ENCODE measurements around the gene TK1.

TK1 gene

DNA sequence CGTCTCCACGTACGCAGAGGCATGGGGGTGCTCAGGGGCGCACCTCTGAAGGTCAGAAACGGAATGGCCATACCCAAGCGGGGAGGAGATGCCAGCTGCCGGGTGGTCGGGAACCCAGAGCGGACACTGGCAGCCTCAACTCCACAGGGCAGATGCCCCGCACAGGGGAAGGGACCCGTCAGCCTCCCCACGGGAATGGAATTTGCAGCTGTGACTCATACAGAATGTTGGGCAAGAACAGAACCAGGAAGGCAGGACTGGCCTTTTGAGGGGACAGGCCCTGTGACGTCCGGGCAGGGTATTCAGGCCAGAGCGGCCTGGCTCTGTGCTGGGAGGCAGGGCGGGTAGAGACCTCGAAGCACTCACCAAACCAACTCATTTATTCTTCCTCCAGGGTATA lies 7.5 kb downstream of the TK1 start:
- no peak overlapping the region for H3K27ac ChIP-seq (replicated peaks; ENCODE audit: low read length)
- no peak overlapping the region for H3K23ac ChIP-seq (ENCODE audit: low read depth, low read length, poor library complexity)
- H3K36me3 ChIP-seq (replicated peaks in 1 of 2; ENCODE audit: control insufficient read depth in 2 of 2, insufficient read depth in 2 of 2, low read length in 2 of 2) = peaks cover 55 to 95% of the 10 kb centered on the region in 2 donors
- H2AK5ac ChIP-seq (ENCODE audit: low read depth, low read length) = no peak overlapping the region
- no peak overlapping the region for H4K91ac ChIP-seq (ENCODE audit: low read depth, low read length, poor library complexity)
- no peak for DNase-seq (ENCODE audit: low spot score)
- no peak overlapping the region for H3K4me2 ChIP-seq (ENCODE audit: insufficient read depth, low read length, poor library complexity, severe bottlenecking)
- H2AFZ ChIP-seq (ENCODE audit: low read length) = no peak overlapping the region
- no peak overlapping the region for H2BK12ac ChIP-seq (ENCODE audit: low read length)
- no peak overlapping the region for H3K14ac ChIP-seq (ENCODE audit: low read length)
- H2BK5ac ChIP-seq (ENCODE audit: low read length) = no peak overlapping the region
- H3K4me1 ChIP-seq (ENCODE audit: control insufficient read depth in 2 of 2, insufficient read depth in 1 of 2, low read depth in 1 of 2, low read length in 2 of 2) = peaks cover 0 to 5% of the 10 kb centered on the region in 2 donors
- no peak overlapping the region for H4K8ac ChIP-seq (ENCODE audit: low read depth, low read length)
- no peak overlapping the region for H3K4ac ChIP-seq (ENCODE audit: low read length)
- no peak overlapping the region for H3K18ac ChIP-seq (ENCODE audit: low read length)
- peaks cover 5% of the 10 kb centered on the region for H3K79me1 ChIP-seq (ENCODE audit: low read depth, low read length)
- no peak overlapping the region for H3K4me3 ChIP-seq (ENCODE audit: low read length in 2 of 2)
- H3K27me3 ChIP-seq (ENCODE audit: control insufficient read depth in 3 of 3, insufficient read depth in 3 of 3, low read depth in 1 of 3, low read length in 3 of 3) = no peaks in the 10 kb centered on the region
- no CpG with 5 or more reads among the region's 17 CpGs for WGBS, 2 donors (ENCODE audit: extremely low coverage in 2 of 2, insufficient read length in 2 of 2, insufficient replicate concordance in 1 of 2)
- H3K9me3 ChIP-seq (replicated peaks in 1 of 2; ENCODE audit: control insufficient read depth in 2 of 2, insufficient read depth in 1 of 2, low read depth in 1 of 2, low read length in 2 of 2) = peaks cover 0 to 2% of the 10 kb centered on the region in 2 donors
- no peak overlapping the region for H3K9ac ChIP-seq (ENCODE audit: low read depth, low read length, poor library complexity)
- H2BK120ac ChIP-seq (ENCODE audit: low read depth, low read length) = no peak overlapping the region
- H2BK15ac ChIP-seq (ENCODE audit: low read length) = no peak overlapping the region

DNA sequence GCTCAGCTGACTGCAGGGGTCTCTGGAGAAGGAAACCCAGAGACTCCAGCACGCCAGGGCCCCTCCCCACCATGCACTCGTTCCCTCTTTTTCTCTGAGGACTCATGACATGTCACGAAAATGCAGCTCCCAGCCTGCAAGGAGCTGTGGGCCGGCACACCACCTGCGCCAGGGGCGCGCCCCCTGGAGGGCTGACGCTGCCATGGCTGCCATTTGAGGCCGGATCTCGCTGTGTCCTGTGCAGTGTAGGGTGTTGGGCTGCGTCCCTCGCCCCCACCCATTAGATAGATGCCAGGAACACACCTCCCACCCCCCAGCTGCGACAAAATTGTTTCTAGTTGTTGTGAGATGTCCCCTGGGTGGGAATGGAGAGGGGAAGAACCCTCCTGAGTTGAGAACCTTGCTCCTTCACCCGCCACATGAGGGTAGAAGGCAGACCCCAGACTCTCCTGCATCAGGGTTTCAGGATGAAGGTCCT lies 10.3 kb downstream of the TK1 start:
- Histone ChIP-seq H3K18ac (ENCODE audit: low read length) (no peak overlapping the region), H2BK5ac (ENCODE audit: low read length) (no peak overlapping the region), H2AFZ (ENCODE audit: low read length) (no peak overlapping the region), H4K8ac (ENCODE audit: low read depth, low read length) (no peak overlapping the region), H3K4me2 (ENCODE audit: insufficient read depth, low read length, poor library complexity, severe bottlenecking) (no peak overlapping the region), H3K4me1 (ENCODE audit: control insufficient read depth in 2 of 2, insufficient read depth in 1 of 2, low read depth in 1 of 2, low read length in 2 of 2) (peaks cover 0 to 3% of the 10 kb centered on the region in 2 donors), H3K9ac (ENCODE audit: low read depth, low read length, poor library complexity) (no peak overlapping the region), H3K23ac (ENCODE audit: low read depth, low read length, poor library complexity) (peak overlapping the region; percentile 51), H3K4ac (ENCODE audit: low read length) (no peak overlapping the region), H2BK120ac (ENCODE audit: low read depth, low read length) (no peak overlapping the region), H2BK15ac (ENCODE audit: low read length) (no peak overlapping the region), H4K91ac (ENCODE audit: low read depth, low read length, poor library complexity) (no peak overlapping the region), H3K4me3 (ENCODE audit: low read length in 2 of 2) (no peak overlapping the region), H3K36me3 (replicated peaks in 1 of 2; ENCODE audit: control insufficient read depth in 2 of 2, insufficient read depth in 2 of 2, low read length in 2 of 2) (peaks cover 46 to 84% of the 10 kb centered on the region in 2 donors), H2AK5ac (ENCODE audit: low read depth, low read length) (no peak overlapping the region), H3K27ac (replicated peaks; ENCODE audit: low read length) (no peak overlapping the region), H3K79me1 (ENCODE audit: low read depth, low read length) (no peaks in the 10 kb centered on the region), H3K9me3 (replicated peaks in 1 of 2; ENCODE audit: control insufficient read depth in 2 of 2, insufficient read depth in 1 of 2, low read depth in 1 of 2, low read length in 2 of 2) (peaks cover 0 to 2% of the 10 kb centered on the region in 2 donors), H3K27me3 (ENCODE audit: control insufficient read depth in 3 of 3, insufficient read depth in 3 of 3, low read depth in 1 of 3, low read length in 3 of 3) (no peaks in the 10 kb centered on the region), H3K14ac (ENCODE audit: low read length) (no peak overlapping the region), H2BK12ac (ENCODE audit: low read length) (no peak overlapping the region)
- no peak for DNase-seq (ENCODE audit: low spot score)
- WGBS, 2 donors (ENCODE audit: extremely low coverage in 2 of 2, insufficient read length in 2 of 2, insufficient replicate concordance in 1 of 2) = no CpG with 5 or more reads among the region's 14 CpGs

DNA sequence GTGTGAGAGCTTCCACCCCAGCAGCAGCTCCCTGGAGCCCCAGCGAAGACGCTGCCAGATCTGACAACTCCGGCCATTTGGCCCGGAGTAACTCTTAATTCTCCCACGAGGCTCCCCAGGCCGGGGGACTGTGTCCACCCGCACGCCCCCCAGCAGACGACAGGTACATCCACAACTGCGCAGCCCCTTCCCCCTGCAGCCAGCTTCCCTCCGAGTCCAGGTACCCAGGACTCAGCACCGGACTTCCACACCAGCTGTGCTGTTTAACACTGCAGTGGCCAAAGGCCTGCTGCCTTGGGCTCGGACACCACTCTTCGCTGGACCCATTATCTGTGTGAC lies 11.2 kb downstream of the TK1 start:
- H4K8ac ChIP-seq (ENCODE audit: low read depth, low read length) = no peak overlapping the region
- no peak for DNase-seq (ENCODE audit: low spot score)
- H3K9me3 ChIP-seq (replicated peaks in 1 of 2; ENCODE audit: control insufficient read depth in 2 of 2, insufficient read depth in 1 of 2, low read depth in 1 of 2, low read length in 2 of 2) = peaks cover 0 to 2% of the 10 kb centered on the region in 2 donors
- H3K9ac ChIP-seq (ENCODE audit: low read depth, low read length, poor library complexity) = no peak overlapping the region
- no peak overlapping the region for H2AK5ac ChIP-seq (ENCODE audit: low read depth, low read length)
- no peak overlapping the region for H2BK5ac ChIP-seq (ENCODE audit: low read length)
- H2BK15ac ChIP-seq (ENCODE audit: low read length) = no peak overlapping the region
- no peak overlapping the region for H2AFZ ChIP-seq (ENCODE audit: low read length)
- H3K4me1 ChIP-seq (ENCODE audit: control insufficient read depth in 2 of 2, insufficient read depth in 1 of 2, low read depth in 1 of 2, low read length in 2 of 2) = peaks cover 0 to 3% of the 10 kb centered on the region in 2 donors
- no peak overlapping the region for H3K4ac ChIP-seq (ENCODE audit: low read length)
- no peak overlapping the region for H3K23ac ChIP-seq (ENCODE audit: low read depth, low read length, poor library complexity)
- H3K18ac ChIP-seq (ENCODE audit: low read length) = no peak overlapping the region
- H3K4me2 ChIP-seq (ENCODE audit: insufficient read depth, low read length, poor library complexity, severe bottlenecking) = no peak overlapping the region
- H3K27me3 ChIP-seq (ENCODE audit: control insufficient read depth in 3 of 3, insufficient read depth in 3 of 3, low read depth in 1 of 3, low read length in 3 of 3) = no peaks in the 10 kb centered on the region
- no peak overlapping the region for H3K27ac ChIP-seq (replicated peaks; ENCODE audit: low read length)
- no peak overlapping the region for H4K91ac ChIP-seq (ENCODE audit: low read depth, low read length, poor library complexity)
- no peak overlapping the region for H3K14ac ChIP-seq (ENCODE audit: low read length)
- H2BK120ac ChIP-seq (ENCODE audit: low read depth, low read length) = no peak overlapping the region
- H3K36me3 ChIP-seq (replicated peaks in 1 of 2; ENCODE audit: control insufficient read depth in 2 of 2, insufficient read depth in 2 of 2, low read length in 2 of 2) = peaks cover 42 to 77% of the 10 kb centered on the region in 2 donors
- H3K79me1 ChIP-seq (ENCODE audit: low read depth, low read length) = no peaks in the 10 kb centered on the region
- H3K4me3 ChIP-seq (ENCODE audit: low read length in 2 of 2) = no peak overlapping the region
- no CpG with 5 or more reads among the region's 14 CpGs for WGBS, 2 donors (ENCODE audit: extremely low coverage in 2 of 2, insufficient read length in 2 of 2, insufficient replicate concordance in 1 of 2)
- no peak overlapping the region for H2BK12ac ChIP-seq (ENCODE audit: low read length)

DNA sequence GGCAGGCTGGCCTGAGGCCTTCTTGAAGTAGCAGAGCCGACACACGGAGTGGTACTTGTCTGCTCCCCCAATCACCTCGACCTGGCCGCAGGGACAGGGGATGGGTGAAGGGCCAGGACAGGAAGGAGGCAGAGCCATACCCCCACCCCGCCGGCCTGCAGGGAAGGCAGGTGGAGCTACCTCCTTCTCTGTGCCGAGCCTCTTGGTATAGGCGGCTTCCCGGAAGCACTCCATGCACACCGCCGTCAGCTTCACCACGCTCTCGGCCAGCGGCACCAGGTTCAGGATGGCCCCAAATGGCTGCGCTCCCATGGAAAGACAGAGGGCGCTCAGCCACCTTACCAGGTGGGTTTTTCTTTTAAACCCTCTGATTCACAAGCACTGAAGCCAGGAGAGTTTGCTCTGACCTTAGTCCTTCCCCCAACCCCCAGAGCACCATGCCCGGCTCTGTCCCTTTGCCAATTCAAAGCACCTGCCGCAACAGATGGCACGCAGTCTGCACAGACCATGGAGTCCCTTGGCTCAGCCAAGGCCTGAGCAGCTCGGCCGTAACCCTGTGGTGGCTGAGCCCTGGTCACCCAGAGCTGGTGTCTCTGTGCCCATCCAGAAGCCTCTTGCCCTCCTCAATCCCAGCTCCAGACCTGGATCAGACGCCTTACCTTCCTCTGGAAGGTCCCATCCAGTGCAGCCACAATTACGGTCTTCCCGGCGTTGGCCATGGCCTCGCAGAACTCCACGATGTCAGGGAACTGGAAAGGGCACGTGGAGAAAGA lies 11.8 kb downstream of the TK1 start:
- Histone ChIP-seq H3K18ac (ENCODE audit: low read length) (peak overlapping the region; percentile 30), H3K79me1 (ENCODE audit: low read depth, low read length) (no peaks in the 10 kb centered on the region), H2BK120ac (ENCODE audit: low read depth, low read length) (no peak overlapping the region), H2BK15ac (ENCODE audit: low read length) (no peak overlapping the region), H3K27me3 (ENCODE audit: control insufficient read depth in 3 of 3, insufficient read depth in 3 of 3, low read depth in 1 of 3, low read length in 3 of 3) (no peaks in the 10 kb centered on the region), H3K27ac (replicated peaks; ENCODE audit: low read length) (no peak overlapping the region), H3K9me3 (replicated peaks in 1 of 2; ENCODE audit: control insufficient read depth in 2 of 2, insufficient read depth in 1 of 2, low read depth in 1 of 2, low read length in 2 of 2) (peaks cover 0 to 2% of the 10 kb centered on the region in 2 donors), H2AFZ (ENCODE audit: low read length) (no peak overlapping the region), H4K91ac (ENCODE audit: low read depth, low read length, poor library complexity) (no peak overlapping the region), H3K4me2 (ENCODE audit: insufficient read depth, low read length, poor library complexity, severe bottlenecking) (no peak overlapping the region), H2AK5ac (ENCODE audit: low read depth, low read length) (no peak overlapping the region), H2BK5ac (ENCODE audit: low read length) (no peak overlapping the region), H3K4me1 (ENCODE audit: control insufficient read depth in 2 of 2, insufficient read depth in 1 of 2, low read depth in 1 of 2, low read length in 2 of 2) (peaks cover 0 to 3% of the 10 kb centered on the region in 2 donors), H3K4ac (ENCODE audit: low read length) (no peak overlapping the region), H2BK12ac (ENCODE audit: low read length) (no peak overlapping the region), H3K14ac (ENCODE audit: low read length) (no peak overlapping the region), H3K9ac (ENCODE audit: low read depth, low read length, poor library complexity) (no peak overlapping the region), H3K23ac (ENCODE audit: low read depth, low read length, poor library complexity) (peak overlapping the region; percentile 67), H3K4me3 (ENCODE audit: low read length in 2 of 2) (no peak overlapping the region), H3K36me3 (replicated peaks in 1 of 2; ENCODE audit: control insufficient read depth in 2 of 2, insufficient read depth in 2 of 2, low read length in 2 of 2) (peaks cover 39 to 72% of the 10 kb centered on the region in 2 donors), H4K8ac (ENCODE audit: low read depth, low read length) (no peak overlapping the region)
- WGBS, 2 donors (ENCODE audit: extremely low coverage in 2 of 2, insufficient read length in 2 of 2, insufficient replicate concordance in 1 of 2) = no CpG with 5 or more reads among the region's 28 CpGs
- no peak for DNase-seq (ENCODE audit: low spot score)
